Breast epithelium (tissue), 3 donors: ENCODE data around the gene RNH1.

Experiments
- CTCF ChIP-seq, 3 donors: fragments of 450-650 bp; IDR thresholded peaks; one replicate each; pipeline ENCODE4 v1.5.1; 2016 to 2017; ENCODE audit warnings: antibody characterized with exemption in 3 of 3, mild to moderate bottlenecking in 3 of 3, moderate library complexity in 3 of 3
- POLR2AphosphoS5 ChIP-seq, 3 donors: sonication (generic); formaldehyde crosslinking; IDR thresholded peaks; one replicate each; pipeline ENCODE4 v1.6.1; 2017; ENCODE audit warnings: antibody characterized with exemption in 3 of 3

- TF ChIP-seq CTCF (IDR thresholded peaks at IDR 0.05) (no peak), POLR2AphosphoS5 (IDR thresholded peaks at IDR 0.05) (no peak)
These were observed 33.0 kb upstream of the RNH1 start for GRCh38 chr11:539971-540481.
